HG03060 (cell line): ENCODE data around the gene BCL7A.
A peak's percentile ranks its signal among the peaks of the same experiment; 100 is the strongest.
"Not testable (repeated sequence)": the region's sequence is repeated elsewhere in the genome, so short reads cannot be mapped to it uniquely, and the experiment has no call there.

Experiments used
- ATAC-seq: cut with Tn5 transposase; IDR thresholded peaks from one replicate; pipeline ENCODE4 v1.9.1; 2021; ENCODE audit warnings: low read depth, moderate number of reproducible peaks; ENCODE audit not compliant: unreplicated experiment

Gene BCL7A

DNA sequence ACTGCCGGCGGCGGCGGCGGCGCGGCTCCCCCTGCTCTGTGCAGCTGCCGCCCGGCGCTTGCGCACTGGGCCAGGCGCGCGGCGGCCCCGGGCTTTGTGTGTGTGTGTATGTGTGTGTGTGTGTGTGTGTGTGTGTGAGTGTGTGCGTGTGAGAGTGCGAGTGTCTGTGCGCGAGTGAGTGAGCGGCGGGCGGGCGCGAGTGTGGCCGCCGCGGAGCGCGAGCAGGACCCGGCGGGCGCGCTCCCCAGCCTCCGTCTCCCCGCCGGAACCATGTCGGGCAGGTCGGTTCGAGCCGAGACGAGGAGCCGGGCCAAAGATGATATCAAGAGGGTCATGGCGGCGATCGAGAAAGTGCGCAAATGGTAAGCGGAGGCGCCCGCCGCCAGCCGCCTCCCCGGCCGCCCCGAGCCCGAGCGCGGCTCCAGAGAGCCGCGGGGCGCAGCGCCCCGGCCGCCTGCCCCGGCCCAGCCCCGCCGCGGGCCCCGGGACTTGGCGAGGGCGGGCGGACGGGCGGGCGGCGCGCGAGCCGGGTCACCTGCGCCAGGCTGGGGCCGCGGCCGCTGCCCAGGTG, at the start of gene BCL7A:
Gene BCL7A (plus strand): TSS at position 63 of the 571 bp plus-strand sequence. CDS start 208 bp downstream, at position 271.
- ATAC-seq: no peak

GRCh38 chr12:121974026-121974985, 47.4 kb upstream of the BCL7A start:
- no peak for ATAC-seq

- no peak for ATAC-seq
Measured at GRCh38 chr12:121975021-121975420, 46.7 kb upstream of the BCL7A start.

GRCh38 chr12:121976950-121977349, 44.7 kb upstream of the BCL7A start:
- ATAC-seq: no peak

DNA sequence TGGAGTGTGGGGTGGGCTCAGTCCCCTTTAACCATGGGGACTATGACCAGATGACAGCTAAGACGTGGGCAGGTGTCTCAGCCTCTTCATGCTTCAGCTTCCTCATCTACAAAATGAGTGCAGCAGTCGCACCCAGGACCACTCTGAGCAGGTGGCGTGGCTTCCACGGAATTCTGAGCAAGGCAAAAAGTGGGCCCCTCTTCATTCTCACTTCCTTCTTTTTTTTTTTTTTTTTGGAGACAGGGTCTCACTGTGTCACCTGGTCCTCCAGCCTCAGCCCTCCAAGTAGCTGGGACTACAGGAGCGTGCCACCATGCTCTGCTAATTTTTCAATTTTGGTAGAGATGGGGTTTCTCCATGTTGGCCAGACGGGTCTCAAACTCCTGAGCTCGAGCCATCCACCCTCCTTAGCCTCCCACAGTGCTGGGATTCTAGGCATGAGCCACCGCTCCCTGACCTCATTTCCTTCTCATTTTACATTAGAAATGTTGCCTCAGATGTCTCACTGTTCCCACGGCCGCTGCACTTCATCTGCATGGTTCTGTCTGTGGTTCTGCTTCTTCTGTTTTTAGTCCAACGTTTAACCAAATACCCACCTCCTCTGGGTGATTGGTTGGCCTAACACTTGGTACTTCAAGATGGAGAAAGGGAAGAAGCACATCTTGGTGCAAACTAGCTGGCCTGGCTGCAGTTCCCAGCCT, 41.3 kb upstream of the BCL7A start:
- no peak for ATAC-seq

DNA sequence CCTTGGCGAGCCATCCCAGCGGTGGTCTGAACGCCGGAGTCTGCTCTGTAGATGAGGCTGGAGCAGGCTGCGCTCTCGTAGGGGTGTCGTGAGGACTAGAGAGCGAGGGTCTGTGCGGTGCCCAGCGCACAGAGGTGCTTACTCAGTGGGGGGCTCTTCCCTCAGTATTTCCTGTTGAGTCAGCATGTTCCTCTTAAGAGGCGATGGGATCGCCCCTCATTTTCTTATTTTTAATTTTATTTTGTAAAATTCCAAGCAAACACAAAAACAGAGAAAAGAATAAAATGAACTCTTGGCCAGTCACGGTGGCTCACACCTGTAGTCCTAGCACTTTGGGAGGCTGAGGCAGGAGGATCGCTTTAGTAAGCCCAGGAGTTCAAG, 40.8 kb upstream of the BCL7A start:
- no peak for ATAC-seq

- no peak for ATAC-seq
Measured at GRCh38 chr12:121981456-121981855, 40.2 kb upstream of the BCL7A start.

- ATAC-seq: no peak
Measured at GRCh38 chr12:121982950-121983349, 38.7 kb upstream of the BCL7A start.

GRCh38 chr12:121983536-121984210, 38.0 kb upstream of the BCL7A start:
- ATAC-seq: no peak

DNA sequence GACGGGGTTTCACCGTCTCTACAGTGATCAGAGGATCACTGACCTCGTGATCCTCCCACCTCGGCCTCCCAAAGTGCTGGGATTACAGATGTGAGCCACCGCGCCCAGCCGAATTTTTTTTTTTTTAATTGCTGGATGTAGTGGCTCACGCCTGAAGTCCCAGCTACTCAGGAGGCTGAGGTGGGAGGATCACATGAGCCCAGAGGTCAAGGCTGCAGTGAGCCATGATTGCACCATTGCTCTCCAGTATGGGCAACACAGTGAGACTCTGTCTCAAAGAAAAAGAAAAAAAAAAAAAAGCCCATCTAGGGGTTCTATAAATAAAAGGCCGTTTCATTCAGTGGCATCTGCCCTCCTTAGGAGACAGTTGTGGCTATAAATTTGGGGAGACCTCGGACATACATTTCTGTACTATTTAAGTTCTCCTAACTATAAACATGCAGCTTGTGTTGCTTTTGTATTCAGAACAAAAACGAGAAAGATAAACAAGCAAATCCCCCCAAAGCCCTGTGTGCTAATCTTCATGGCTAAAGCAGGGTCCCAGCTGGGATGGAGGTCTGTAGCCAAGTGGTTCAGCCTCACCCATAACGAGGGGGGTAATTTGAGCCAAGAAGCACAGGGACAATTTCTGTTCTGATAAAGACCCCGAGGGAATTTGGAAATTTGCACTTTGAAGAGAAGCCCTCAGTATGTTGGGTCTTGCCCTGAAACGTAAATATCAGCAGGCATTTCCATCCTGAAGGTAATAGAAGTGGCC, 35.0 kb upstream of the BCL7A start:
- ATAC-seq: no peak

GRCh38 chr12:121988519-121988918, 33.2 kb upstream of the BCL7A start:
- ATAC-seq: not testable (repeated sequence)

DNA sequence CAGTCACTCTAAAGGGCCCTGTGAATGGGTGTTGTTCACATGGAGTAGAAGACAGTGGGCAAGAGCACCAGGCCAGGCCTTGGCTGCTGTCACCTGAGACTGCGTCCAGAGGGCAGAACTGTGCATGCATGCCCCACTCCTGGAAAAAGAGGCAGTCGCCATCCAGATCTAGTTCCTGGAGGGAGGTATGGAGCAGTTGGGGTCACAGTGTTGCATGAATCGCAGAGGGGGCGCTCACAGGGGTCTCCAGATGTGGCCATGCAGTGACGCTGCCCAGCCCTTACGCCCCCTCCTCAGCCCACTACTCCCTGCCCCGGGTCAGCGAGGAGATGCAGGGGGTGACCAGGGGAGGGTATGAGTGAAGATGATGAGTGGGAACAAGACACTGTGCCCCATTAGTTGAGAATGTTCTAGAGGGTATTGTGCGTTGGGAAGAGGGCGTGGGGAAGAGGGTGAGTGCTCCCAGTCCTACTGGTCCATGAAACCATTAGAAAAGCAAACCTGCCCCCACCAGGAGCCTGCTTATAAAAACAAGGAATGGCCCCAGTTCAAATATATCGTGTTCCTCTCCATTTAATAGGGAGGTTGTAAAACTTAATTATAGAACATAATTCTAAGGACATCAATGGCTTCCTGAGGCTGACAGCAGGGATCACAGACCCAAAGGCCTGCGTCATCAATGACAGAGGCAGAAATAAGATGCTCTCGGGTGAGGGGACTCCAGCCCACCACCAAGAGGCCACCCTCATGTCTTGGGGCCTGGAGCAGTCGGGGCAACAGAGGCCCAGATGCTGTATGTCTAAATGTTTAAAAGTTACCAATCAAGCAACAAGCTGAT, 32.2 kb upstream of the BCL7A start:
- ATAC-seq: no peak

GRCh38 chr12:121990114-121990647, 31.5 kb upstream of the BCL7A start:
- ATAC-seq: no peak

- peak; percentile 59 for ATAC-seq
Measured at GRCh38 chr12:121990692-121991603, 30.7 kb upstream of the BCL7A start.

DNA sequence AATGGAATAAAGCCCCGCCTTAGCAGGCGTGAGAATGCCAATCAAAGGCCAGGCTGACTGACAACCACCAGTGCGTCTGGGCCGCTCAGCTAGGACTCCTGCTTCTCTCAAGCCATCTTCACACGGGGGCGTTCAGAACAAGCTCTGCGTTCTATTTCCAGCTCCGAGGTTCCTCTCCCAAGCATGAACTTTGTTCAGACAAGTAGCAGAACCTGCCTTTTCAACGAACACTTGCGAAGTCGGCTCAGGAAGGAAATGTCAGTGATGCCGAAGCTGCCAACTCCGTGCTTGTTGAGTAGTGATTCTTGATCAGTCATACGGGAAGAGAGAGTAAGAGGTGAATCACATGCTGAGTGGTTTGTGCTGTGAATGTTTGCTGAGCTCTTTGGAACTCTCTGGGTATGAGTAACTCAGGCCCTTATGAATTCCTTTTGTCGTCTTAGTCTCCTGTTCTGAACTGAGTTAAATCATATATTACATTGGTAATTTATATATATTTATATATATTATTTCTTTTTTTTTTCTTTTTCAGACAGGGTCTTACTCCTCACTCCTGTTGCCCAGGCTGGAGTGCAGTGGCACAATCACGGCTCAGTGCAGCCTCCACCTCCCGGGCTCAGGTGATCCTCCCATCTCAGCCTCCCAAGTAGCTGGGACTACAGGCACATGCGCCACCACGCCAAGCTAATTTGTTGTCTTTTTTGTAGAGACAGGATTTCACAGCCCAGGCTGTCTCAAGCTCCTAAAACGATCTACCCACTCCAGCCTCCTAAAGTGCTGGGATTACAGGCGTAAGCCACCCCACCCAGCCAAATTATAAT, 29.4 kb upstream of the BCL7A start:
- ATAC-seq: peak; percentile 47

DNA sequence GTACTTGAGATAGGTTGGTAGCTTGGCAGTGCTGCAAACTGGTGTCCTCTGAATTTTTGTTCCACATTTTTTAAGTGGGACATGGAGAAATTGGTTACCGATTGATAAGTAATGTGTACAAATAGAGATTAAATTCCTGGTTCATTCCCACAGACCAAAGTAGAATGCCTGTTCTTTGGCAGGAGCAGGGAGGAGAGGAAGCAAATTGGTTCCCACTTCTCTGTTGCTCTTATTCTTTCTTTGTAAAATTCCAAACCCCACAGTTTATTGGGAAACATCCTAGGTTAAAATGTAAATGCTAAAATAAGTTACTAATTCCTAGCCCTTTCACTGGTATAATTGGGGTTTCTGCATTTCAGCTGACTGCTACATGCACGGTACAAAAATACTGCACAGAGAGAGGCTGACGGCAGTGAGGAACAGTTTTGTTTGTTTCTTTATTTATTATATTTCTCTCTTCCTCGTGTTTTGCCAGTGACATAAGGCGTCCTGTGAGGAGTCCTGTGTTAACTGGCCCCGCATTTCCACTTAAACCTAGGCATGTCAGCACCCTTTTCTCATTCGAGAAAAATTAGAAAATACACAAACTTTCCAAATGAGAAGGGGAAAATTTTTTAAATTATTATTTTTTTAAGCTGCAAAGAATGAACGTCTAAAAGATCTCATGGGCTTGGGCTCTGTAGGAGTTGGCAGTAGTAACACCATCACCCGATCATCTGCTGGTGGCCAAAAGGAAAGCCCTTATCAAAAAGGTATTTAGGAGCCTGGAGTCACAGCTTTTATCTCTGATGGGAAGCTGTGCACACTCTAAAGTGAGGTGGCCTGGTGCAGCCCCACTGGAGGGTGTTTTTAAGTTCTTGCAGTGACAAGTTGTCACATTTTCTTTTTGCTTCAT, 25.4 kb upstream of the BCL7A start:
- no peak for ATAC-seq
